Measurements from ENCODE around the gene PACS2.
"Not testable (repeated sequence)": the region's sequence is repeated elsewhere in the genome, so short reads cannot be mapped to it uniquely, and the experiment has no call there.

The PACS2 gene

GRCh38 chr14:105351920-105352851, 37.6 kb downstream of the PACS2 start:
- DNase-seq: peak; percentile 83 to 92

GRCh38 chr14:105353136-105353535, 38.6 kb downstream of the PACS2 start:
- DNase-seq: no peak

GRCh38 chr14:105354541-105354940, 40.0 kb downstream of the PACS2 start:
- DNase-seq: no peak

GRCh38 chr14:105355049-105355575, 40.6 kb downstream of the PACS2 start:
- DNase-seq: no peak

GRCh38 chr14:105355850-105356604, 41.5 kb downstream of the PACS2 start:
- no peak for DNase-seq

GRCh38 chr14:105356927-105357326, 42.4 kb downstream of the PACS2 start:
- DNase-seq: no peak

GRCh38 chr14:105357626-105358025, 43.1 kb downstream of the PACS2 start:
- no peak for DNase-seq

- no peak for DNase-seq
Observed at GRCh38 chr14:105358140-105358846, 43.7 kb downstream of the PACS2 start.

- DNase-seq: no peak
Observed at GRCh38 chr14:105358943-105359342, 44.4 kb downstream of the PACS2 start.

GRCh38 chr14:105361412-105361811, 46.9 kb downstream of the PACS2 start:
- not testable (repeated sequence) for DNase-seq

- peak in 1 of 2 donors; percentile 32 for DNase-seq
Observed at GRCh38 chr14:105363847-105364708, 49.5 kb downstream of the PACS2 start.

- DNase-seq: no peak
Observed at GRCh38 chr14:105365101-105365500, 50.6 kb downstream of the PACS2 start.

GRCh38 chr14:105365681-105366080, 51.1 kb downstream of the PACS2 start:
- DNase-seq: no peak

- DNase-seq: no peak
Observed at GRCh38 chr14:105366386-105367074, 52.0 kb downstream of the PACS2 start.

- no peak for DNase-seq
Observed at GRCh38 chr14:105367116-105368031, 52.8 kb downstream of the PACS2 start.

- DNase-seq: no peak
Observed at GRCh38 chr14:105368032-105368417, 53.5 kb downstream of the PACS2 start.

- no peak for DNase-seq
Observed at GRCh38 chr14:105368426-105368825, 53.9 kb downstream of the PACS2 start.

GRCh38 chr14:105368910-105369652, 54.5 kb downstream of the PACS2 start:
- no peak for DNase-seq

- no peak for DNase-seq
Observed at GRCh38 chr14:105369653-105370040, 55.1 kb downstream of the PACS2 start.

GRCh38 chr14:105374389-105374788, 59.8 kb downstream of the PACS2 start:
- DNase-seq: no peak
